Activated T-helper 1 cell treated with Interleukin-2 at 50 U/mL for 16 hours (primary cell): ENCODE data around the gene FAM111A.

Source experiments
- DNase-seq: peaks from one replicate; pipeline ENCODE4 v3.0.0-alpha.2; 2020; ENCODE audit warnings: low read depth

The FAM111A gene

DNA sequence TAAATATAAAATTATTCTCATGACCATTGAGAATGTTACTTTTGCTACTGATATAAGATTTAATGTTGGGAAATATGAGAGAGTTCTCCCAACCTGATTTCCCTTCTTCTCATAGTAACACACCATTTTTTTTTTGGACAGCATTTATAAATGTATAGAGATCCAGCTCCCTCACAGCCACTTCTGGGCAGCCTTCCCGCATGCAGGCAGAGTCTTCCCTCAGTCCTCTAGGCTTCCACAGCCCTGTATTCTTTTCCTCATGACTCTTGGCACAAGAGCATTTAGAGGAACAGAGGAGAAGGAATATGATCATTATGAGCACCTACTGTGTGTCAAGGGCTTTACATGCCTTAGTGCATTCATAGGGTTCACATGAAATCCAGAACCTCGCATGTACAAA lies 38.3 kb downstream of the FAM111A start:
- DNase-seq = no peak

DNA sequence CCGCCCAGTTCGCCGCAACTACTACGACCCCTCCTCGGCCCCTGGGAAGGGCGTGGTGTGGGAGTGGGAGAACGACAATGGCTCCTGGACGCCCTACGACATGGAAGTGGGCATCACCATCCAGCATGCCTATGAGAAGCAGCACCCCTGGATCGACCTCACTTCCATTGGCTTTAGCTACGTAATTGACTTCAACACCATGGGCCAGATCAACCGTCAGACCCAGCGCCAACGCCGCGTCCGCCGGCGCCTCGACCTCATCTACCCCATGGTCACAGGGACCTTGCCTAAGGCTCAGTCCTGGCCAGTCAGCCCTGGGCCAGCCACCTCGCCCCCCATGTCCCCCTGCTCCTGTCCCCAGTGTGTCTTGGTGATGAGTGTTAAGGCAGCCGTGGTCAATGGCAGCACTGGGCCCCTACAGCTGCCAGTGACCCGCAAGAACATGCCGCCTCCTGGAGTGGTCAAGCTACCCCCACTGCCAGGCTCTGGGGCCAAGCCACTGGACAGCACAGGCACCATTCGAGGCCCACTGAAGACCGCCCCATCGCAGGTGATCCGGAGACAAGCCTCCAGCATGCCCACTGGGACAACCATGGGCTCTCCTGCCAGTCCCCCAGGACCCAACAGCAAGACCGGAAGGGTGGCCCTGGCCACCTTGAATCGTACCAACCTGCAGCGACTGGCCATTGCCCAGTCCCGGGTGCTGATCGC lies 39.2 kb downstream of the FAM111A start:
- no peak for DNase-seq

DNA sequence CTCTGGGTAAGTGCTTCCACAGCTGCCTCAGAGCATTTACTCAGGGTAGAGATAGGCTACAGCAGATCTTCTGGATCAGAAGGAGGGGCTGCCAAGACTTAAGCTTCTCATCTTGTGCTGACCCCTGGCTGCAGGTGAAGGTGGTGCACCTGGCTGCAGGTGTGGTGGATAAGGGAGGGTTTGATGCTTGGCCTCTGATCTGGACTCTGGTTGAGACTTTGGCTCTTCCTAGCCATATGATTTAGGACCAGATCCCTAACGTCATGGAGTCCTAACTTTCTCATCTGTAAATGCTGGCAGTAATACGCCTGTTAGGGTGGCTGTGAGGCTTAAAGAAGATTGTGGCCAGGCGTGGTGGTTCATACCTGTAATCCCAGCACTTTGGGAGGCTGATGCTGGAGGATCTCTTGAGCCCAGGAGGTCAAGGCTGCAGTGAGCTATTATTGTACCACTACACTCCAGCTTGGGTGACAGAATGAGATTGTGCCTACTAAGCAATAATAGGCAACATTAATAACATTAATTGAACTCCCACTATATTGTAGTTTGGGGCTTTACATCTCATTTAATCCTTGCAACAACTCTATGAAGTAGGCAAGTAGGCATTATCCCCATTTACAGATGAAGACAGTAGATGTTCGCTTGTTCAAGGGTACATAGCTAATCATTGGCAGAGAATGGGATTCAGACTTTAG lies 39.9 kb downstream of the FAM111A start:
- no peak for DNase-seq

DNA sequence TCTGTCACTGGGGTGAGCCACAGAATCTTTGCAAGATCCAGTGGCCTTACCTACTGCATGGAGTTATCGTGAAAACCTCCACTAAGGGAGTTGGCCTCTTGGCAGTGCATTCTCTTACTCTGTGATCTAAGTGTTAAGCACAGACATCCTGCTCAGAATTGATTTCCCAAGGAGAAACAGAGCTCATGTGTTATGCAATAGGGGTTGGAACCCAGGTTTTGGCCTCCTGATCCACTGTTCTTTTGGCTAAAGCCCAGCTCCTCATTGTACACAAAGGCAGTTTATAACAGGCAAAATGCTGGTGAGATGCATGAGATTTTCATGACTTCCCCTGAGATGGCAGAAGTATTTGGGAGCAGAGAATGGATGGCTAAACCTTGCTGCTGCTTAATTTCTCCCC lies 41.1 kb downstream of the FAM111A start:
- DNase-seq = no peak

DNA sequence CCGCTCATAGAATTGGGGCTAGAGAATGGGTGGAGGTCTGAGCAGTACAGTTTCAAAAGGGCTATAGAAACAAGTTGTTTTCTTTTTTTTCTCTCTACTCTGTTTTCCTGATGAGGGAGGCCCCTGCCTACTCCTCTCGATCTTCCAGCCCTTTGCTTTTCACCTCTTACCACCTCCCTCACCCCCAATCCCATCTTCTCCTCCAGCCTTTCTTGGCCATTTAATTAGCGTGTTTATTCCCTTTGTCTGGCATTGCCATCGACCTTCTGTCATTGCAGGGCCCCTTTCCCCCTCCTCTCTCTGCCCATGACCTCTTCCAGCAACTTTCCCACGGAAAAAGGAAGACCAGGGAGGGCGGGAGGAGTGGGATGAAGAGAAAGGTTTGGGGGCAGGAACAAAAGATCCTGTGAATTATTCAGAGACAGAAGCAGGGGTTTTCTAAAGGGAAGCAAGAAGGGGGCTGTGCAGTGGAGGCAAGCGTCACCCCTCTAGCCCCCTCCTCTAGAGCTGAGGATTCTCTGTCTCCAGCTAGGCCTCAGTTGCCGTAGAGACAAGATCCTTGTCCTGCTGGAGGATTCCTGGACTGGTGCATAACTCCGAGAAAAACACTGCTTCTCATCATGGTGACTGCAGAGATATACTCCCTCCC lies 42.2 kb downstream of the FAM111A start:
- DNase-seq = no peak

DNA sequence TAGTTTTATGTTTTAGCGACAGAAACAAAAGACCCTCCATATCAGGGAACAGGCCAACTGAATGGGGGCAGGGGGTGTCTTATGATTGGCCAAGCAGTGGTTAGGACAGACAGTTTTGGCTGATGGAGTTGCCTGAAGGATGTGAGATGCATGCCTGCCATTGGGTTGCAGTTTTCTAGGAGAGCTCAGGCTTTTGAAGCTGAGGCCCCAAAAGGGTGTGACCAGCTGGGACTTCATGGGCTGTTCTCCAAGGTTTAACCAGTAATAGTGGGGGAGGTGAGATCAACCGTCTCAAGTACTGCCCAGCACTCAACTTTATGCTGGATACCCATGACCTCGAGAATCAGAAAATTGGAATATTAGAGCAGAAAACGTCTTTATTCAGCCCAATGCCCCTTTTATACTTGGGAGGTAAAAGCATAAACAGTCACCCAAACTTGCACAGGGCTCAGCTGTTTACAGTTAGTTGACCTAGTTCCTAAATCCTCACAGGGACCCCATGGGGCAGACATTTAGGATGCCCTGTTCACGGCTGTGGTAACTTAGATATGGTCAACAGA lies 42.8 kb downstream of the FAM111A start:
- DNase-seq = no peak

DNA sequence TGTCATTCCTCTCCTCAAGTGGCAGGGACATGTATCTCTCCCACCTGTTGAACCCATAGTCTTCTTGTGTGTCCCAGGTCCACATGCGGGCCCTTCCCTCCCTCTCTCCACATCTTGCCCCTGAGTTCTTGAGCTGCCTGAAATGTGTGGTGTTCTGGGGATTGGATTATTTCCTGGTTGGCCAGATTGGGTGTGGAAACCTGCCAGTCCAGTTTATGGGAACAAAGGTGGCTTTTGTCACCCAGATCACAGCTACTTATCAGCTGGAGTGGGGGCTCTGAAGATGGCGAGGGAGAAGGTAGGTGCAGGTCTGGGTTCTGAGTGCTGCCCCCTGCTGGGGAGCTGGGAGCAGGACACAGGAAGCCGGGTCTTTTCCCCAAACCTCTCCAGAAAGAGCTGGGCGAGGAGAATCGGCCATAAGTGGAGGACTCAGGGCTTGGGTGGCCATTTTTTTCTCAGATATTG lies 43.5 kb downstream of the FAM111A start:
- DNase-seq = peak; percentile 23

DNA sequence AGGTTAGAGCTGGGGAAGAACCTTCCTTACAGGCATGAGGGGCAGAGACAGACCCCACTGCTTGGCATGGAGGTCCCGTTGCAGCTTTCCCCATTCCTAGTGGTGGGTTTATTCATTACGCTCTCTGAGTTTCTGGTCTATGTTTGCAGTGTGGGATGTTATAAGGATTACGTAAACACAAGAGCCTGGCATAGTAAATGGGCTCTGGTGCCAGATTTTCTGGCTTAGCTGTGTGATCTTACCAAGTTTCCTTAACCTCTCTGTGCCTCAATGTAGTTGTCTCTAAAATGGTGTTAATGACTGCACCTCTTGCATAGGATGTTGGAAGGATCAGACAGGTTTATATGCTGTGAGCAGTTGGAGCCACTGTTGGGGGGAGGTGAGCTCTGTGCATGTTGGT lies 44.4 kb downstream of the FAM111A start:
- no peak for DNase-seq

DNA sequence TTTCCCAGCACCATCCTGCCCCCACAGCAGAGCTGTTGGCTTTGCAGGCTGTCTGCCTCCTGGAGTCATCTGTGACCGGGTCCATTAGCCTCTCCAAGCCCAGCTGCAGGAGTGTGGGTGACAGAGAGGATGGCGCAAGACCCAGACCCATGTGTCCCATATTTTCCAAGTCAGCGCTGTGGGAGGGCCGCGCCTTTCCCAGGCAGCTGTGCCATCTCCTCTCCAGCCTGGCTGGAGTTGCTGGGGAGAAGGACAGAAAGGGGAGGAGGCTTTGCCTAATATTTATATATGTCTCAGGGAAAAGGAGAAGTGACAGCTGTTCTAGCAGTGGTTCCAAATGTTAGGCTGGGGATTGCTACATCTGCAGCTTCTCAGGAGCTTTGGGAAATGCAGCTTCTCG lies 44.9 kb downstream of the FAM111A start:
- no peak for DNase-seq

DNA sequence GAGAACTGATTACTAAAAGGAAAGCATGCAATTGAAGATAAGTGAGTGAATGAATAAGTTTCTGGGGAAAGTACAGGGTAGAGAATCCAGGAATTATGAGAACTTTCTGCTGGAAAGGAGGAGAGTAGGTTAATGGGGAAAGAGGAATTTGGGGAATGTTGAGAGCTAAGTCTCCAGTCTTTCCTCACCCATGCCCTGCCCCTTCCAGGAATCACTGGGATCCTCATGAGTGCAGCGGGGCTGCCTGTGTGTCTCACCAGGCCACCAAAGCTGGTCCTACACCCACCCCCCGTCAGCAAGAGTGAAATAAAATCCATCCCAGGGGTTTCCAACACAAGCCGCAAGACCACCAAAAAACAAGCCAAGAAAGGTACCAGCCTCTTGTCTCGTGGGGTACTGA lies 46.3 kb downstream of the FAM111A start:
- DNase-seq = no peak

DNA sequence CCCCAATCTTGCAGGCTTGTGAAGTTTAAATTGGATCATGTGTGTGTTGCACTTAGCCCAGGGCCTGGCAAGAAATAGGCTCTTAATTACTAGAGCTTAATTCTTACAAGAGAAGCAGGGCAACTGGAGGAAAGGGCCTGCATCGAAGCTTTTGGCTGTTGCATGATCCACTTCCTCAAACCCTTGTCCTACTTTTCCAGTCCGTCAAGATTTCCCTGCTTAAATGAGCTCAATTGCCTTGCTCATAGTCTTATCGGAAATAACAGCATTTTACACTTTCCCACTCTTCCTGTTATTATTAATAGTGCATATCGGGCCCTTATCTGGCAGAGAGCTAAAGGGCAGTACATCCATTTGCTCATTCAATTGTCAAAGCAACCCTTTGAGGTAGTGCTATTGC lies 47.3 kb downstream of the FAM111A start:
- DNase-seq = no peak

DNA sequence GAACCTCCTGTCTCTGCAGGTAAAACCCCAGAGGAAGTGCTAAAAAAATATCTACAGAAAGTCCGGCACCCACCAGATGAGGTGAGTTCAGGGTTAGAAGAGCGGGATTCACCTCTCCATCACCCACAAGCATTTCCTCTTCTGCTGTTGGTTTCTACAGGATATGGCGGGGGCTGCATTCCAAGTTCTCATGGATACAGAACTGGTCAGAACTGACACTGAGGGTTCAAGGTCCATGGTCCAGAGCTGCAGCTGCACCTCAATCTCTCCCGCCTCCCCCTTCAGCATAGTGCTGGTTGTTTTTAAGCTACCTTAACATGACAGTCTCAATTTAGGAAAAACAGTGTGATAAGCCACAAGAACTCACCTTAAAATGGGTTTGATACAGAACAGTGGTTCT lies 48.4 kb downstream of the FAM111A start:
- no peak for DNase-seq

DNA sequence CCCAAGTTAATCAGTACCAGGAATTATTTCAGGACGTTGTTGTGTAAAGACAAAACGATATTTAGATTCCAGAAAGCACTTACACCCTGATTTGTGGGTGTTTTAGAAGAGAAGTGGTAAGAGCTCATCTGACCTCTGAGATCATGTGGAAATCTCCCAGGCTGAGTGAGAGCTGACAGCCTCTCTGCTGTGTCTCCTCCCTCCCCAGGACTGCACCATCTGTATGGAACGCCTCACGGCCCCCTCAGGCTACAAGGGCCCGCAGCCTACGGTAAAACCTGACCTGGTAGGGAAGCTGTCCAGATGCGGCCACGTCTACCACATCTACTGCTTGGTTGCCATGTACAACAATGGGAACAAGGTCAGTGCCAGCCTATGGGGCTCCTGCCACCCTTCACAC lies 49.2 kb downstream of the FAM111A start:
- no peak for DNase-seq

DNA sequence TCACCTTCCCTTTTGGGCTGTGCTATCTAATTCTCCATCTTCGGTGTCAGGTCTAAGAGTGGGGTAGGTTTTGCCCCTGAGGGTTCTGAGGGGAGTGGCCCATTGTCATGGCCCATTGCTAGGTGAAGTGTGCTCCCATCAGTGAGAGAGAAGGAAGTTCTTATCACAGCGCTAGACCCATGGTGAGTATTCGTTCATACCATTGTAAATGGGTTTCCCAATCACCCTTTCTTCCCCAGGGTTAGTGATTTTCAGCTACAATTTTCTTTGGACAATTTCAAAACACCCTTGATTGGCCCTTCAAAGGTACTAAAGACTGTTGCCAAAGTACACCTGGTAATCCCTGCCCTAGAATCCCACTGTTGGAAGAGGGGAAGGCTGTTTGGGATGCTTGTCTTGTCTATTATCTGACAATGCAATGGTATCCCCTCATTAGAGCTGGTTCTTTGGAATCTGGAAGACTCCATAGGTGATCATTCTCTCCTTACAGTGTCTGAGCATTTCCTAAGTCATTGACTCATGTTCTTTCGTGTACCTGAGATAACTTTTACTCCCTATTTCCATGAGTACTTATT lies 49.9 kb downstream of the FAM111A start:
- no peak for DNase-seq

DNA sequence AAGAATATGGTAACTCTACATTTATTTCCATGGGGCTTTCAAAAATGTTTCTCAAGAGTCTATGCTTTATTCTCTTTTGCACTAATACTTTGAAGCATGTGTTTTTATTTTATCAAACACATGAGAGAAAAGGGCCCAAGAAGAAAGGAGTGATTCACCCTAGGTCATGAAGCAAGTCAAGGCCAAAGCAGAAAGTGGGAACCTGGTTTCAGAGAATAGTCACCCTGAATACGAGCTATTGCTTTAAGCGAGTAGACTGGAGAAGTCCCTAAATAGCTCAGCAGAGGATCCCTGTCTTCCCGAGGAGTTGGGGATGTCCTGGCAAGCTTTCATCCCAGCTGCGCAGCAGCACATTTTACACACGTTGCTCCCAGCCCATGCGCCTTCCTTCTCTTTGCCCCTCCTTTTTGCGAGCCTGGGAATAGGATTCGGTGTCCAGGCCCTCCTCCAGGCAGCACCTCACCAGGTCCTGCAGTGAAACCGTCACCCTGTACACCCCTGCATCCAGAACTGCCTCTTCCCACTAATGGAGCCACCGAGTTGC lies 51.0 kb downstream of the FAM111A start:
- DNase-seq = no peak

DNA sequence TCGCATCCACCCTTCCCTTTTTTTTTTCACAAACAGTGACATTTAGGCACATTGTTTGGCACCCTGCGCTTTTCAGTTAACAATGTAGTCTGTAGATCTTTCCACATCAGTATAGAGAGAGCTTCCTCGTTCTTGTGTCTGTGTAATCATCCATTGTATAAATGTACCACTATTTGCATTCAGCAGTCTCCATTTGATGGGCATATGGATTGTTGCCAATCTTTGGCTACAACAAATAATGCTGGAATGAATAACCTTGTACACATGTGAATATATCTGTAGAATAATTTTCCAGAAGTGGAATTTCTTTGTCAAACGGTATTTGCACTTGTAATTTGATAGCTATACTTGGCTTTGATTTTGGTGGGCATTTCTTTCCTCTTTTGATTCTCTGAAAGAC lies 52.9 kb downstream of the FAM111A start:
- DNase-seq = no peak

DNA sequence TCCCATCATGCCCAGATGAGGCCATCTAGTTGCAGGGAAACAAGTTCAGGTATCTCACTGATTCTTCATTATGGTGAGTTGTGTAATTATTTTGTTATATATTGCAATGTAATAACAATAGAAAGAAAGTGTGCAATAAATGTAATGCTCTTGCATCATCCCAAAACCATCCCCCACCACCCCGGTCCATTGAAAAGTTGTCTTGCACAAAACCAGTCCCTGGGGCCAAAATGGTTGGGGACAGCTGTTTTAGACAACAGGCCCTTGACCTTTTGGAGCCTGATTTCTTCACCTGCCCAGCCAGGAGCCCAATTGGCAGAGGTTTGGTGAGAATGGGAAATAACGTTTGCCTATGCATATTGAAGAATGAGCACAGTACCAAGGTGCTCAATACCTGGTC lies 54.1 kb downstream of the FAM111A start:
- no peak for DNase-seq

DNA sequence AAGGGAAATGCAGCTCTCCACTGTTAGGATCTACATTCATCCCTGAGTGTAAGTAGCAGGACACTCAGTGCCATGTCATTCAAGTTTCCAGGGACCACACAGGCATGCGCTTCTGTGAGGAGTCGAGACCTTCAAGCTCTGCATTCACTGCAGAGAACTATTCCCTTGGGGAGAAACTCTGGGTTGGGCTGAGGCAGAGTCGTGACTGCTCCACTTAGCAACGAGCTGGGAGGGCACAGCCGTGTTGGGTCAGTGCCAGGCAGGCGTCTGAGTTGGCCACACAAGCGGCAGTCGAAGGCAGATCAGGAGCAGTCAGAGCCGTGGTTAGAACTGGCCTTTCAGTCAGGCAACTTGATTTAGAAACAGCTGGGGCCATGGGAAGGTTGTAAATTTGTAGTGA lies 55.3 kb downstream of the FAM111A start:
- DNase-seq = no peak

DNA sequence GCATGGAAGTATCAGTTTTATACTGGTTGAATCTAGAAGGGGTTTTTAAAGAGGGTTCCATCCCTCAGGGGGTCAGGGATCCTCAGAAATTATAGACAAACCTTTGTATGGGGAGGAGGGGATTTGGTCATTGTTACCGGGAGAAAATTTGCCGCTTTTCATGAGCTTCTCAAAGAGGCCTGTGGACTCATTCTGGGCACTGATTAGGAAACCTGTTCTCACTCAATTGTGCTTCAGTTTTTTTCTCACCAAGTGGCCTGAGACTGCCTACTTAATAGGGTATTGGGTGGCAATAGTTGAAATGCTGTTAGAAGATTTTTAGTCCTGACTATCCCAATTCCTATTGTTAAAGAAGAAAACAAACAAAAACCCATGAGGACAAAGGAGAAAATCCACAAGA lies 56.1 kb downstream of the FAM111A start:
- no peak for DNase-seq

DNA sequence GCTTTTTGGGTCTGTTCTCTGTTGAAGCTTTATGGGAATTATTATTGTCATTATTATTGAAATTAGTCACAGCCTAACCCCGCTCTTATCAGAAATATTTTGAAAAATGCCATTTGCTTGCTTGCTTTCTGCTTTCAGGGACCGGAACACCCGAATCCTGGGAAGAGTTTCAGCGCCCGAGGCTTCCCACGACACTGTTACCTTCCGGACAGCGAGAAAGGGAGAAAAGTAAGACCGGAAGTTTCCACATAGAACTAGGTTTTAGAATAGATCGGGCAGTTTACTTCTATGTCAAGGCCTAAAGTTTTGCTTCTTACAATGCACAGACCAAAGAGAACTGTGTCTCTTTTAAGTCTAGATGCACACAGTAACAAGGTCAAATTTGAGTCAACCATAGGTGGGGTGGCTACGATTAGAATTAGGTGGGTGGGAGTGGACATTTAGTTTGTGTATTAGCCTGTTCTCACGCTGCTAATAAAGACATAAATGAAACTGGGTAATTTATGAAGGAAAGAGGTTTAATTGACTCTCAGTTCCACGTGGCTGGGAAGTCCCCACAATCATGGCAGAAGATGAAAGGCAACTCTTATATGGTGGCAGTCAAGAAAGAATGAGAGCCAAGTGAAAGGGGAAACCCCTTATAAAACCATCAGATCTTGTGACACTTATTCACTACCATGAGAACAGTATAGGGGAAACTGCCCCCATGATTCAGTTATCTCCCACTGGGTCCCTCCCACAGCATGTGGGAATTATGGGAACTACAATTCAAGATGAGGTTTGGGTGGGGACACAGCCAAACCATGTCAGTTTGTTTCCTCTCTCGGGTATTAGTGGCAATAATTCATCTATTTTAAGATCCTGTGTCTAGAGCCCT lies 57.1 kb downstream of the FAM111A start:
- no peak for DNase-seq

DNA sequence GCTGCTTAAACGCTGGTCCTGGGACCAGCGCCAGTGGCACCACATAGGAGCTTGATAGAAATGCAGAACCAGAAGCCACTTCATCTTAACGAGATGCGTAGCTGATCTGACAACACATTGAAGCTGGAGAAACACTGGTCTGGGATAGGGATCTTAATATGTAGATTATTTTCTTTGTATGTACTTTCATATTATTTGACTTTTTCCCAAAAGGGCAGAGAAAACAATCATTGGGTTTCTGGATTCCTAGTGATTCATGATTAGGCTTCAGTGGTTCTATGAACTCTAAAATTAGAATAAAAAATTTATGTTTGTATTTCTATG lies 57.7 kb downstream of the FAM111A start:
- DNase-seq = no peak

DNA sequence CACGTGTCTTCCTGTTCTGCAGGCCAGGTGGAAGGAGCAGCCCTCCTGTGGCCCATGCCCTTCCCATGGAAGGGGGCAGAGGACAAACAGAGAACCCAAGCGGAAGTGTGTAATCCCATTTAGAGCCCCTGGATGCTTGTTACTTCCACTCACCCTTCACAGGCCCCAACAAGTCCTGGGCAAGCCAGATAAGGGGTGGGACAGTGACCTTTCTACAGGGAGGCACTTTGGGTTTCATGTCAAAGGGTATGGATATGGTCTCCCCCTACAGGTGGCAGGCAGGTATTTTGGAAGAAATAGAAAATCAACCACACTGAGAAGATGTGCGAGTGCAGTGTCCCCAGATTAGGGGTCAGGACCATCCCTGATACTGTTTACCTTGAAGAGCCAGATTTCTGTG lies 58.7 kb downstream of the FAM111A start:
- DNase-seq = no peak
